Measurements from ENCODE around the gene UPF2. TPM values are rescaled to one million over a fixed set of nuclear protein-coding genes. Genes with fewer than 3 reads are reported as not detected.

The UPF2 gene
- polyA plus RNA-seq, 1 donor (not counting 4 experiments of a cell fraction or from before 2014, with no cell fraction given), result 20.3 TPM

DNA sequence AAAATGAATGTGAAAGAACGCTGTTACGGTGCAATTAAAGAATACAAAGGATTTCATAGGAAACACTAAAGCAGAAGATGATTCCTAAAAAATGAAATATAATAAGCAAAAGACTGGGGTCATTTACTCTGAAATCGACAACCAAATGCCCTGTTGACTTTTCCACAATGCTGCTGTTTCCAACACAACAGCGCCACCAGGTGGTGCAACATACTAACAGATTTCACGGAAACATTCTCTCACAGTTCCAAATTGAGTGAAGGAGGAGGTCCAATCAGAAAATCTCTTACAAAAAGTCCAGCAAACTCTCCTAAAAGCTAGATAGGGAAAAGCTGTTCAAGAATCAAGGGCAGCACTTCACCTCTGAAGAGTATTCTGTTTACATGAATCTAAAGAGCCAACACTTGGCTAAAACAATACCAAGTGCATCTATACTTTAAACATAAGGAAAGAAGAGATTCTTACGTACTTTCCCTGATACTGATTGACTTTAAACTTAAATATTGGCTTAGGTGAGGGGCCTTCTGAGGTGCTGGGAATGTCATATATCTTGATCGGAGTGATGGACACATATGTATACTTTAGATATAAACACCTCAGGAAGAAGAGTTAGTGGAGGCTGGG, 55.9 kb downstream of the UPF2 start:
- H4K20me1 ChIP-seq (ENCODE audit: control insufficient read depth, extremely low read depth, insufficient read depth, low read length), result no peaks in the 10 kb centered on the region
- peak; percentile 93 for FAIRE-seq
- dilution Hi-C loops (cut with MboI; ENCODE audit: extremely low pct_ligation_motif_present, low sequenced_read_pairs), result no loop called here
- no peaks in the 10 kb centered on the region for H3K9me3 ChIP-seq (ENCODE audit: control insufficient read depth, low read depth, low read length)
- peaks cover 2 to 7% of the 10 kb centered on the region in 2 experiments for H3K36me3 ChIP-seq (ENCODE audit: control insufficient read depth in 2 of 2, extremely low read depth in 1 of 2, insufficient read depth in 2 of 2, low read length in 2 of 2)
- no peaks in the 10 kb centered on the region for H3K27me3 ChIP-seq (ENCODE audit: control insufficient read depth, extremely low read depth, insufficient read depth, low read length)
- H3K4me1 ChIP-seq (ENCODE audit: control insufficient read depth, extremely low read depth, insufficient read depth, low read length), result no peaks in the 10 kb centered on the region
- H3K9ac ChIP-seq (ENCODE audit: control insufficient read depth, extremely low read depth, insufficient read depth, low read length), result no peak overlapping the region
- no peaks in the 10 kb centered on the region for H3K9me1 ChIP-seq (ENCODE audit: control insufficient read depth, extremely low read depth, insufficient read depth, low read length)
- no peak for DNase-seq (ENCODE audit: low read depth, low spot score)
- peaks cover 2% of the 10 kb centered on the region for H3K79me2 ChIP-seq (ENCODE audit: control insufficient read depth, insufficient read depth, low read length)
- H2AFZ ChIP-seq (ENCODE audit: control insufficient read depth, low read length), result no peak overlapping the region
- H3K4me2 ChIP-seq (ENCODE audit: control insufficient read depth, extremely low read depth, insufficient read depth, low read depth, low read length), result no peak overlapping the region
- H3K27ac ChIP-seq (ENCODE audit: control insufficient read depth, insufficient read depth, low read length), result no peak overlapping the region
- TF ChIP-seq, protein P1, sequence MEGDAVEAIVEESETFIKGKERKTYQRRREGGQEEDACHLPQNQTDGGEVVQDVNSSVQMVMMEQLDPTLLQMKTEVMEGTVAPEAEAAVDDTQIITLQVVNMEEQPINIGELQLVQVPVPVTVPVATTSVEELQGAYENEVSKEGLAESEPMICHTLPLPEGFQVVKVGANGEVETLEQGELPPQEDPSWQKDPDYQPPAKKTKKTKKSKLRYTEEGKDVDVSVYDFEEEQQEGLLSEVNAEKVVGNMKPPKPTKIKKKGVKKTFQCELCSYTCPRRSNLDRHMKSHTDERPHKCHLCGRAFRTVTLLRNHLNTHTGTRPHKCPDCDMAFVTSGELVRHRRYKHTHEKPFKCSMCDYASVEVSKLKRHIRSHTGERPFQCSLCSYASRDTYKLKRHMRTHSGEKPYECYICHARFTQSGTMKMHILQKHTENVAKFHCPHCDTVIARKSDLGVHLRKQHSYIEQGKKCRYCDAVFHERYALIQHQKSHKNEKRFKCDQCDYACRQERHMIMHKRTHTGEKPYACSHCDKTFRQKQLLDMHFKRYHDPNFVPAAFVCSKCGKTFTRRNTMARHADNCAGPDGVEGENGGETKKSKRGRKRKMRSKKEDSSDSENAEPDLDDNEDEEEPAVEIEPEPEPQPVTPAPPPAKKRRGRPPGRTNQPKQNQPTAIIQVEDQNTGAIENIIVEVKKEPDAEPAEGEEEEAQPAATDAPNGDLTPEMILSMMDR (optimal IDR thresholded peaks at IDR 0.05 in 1 of 3, IDR thresholded peaks at IDR 0.05 in 1 of 3, conservative IDR thresholded peaks at IDR 0.05 in 1 of 3; ENCODE audit: extremely low read depth in 1 of 3, insufficient read depth in 2 of 3, low read length in 3 of 3), result peak; percentile 75 to 86 (median 82)
- no peak for TF ChIP-seq EZH2 (IDR thresholded peaks at IDR 0.05; ENCODE audit: low read length)
- no peak overlapping the region for H3K4me3 ChIP-seq (ENCODE audit: control insufficient read depth in 2 of 3, extremely low read depth in 1 of 3, insufficient read depth in 2 of 3, low read depth in 1 of 3, low read length in 3 of 3)

- H3K4me1 ChIP-seq (ENCODE audit: control insufficient read depth, extremely low read depth, insufficient read depth, low read length), result no peaks in the 10 kb centered on the region
- no peak overlapping the region for H3K4me3 ChIP-seq (ENCODE audit: control insufficient read depth in 2 of 3, extremely low read depth in 1 of 3, insufficient read depth in 2 of 3, low read depth in 1 of 3, low read length in 3 of 3)
- no peak overlapping the region for H3K27ac ChIP-seq (ENCODE audit: control insufficient read depth, insufficient read depth, low read length)
- no peaks in the 10 kb centered on the region for H3K9me1 ChIP-seq (ENCODE audit: control insufficient read depth, extremely low read depth, insufficient read depth, low read length)
- FAIRE-seq (no peak), DNase-seq (ENCODE audit: low read depth, low spot score) (no peak)
- dilution Hi-C loops (cut with MboI; ENCODE audit: extremely low pct_ligation_motif_present, low sequenced_read_pairs), result no loop called here
- H2AFZ ChIP-seq (ENCODE audit: control insufficient read depth, low read length), result no peak overlapping the region
- peaks cover 2% of the 10 kb centered on the region for H3K79me2 ChIP-seq (ENCODE audit: control insufficient read depth, insufficient read depth, low read length)
- H3K9ac ChIP-seq (ENCODE audit: control insufficient read depth, extremely low read depth, insufficient read depth, low read length), result no peak overlapping the region
- no peaks in the 10 kb centered on the region for H3K9me3 ChIP-seq (ENCODE audit: control insufficient read depth, low read depth, low read length)
- H4K20me1 ChIP-seq (ENCODE audit: control insufficient read depth, extremely low read depth, insufficient read depth, low read length), result no peaks in the 10 kb centered on the region
- H3K36me3 ChIP-seq (ENCODE audit: control insufficient read depth in 2 of 2, extremely low read depth in 1 of 2, insufficient read depth in 2 of 2, low read length in 2 of 2), result peaks cover 5 to 7% of the 10 kb centered on the region in 2 experiments
- no peak overlapping the region for H3K4me2 ChIP-seq (ENCODE audit: control insufficient read depth, extremely low read depth, insufficient read depth, low read depth, low read length)
- no peak for TF ChIP-seq EZH2 (IDR thresholded peaks at IDR 0.05; ENCODE audit: low read length)
- TF ChIP-seq, protein P1 (optimal IDR thresholded peaks at IDR 0.05 in 1 of 3, IDR thresholded peaks at IDR 0.05 in 1 of 3, conservative IDR thresholded peaks at IDR 0.05 in 1 of 3; ENCODE audit: extremely low read depth in 1 of 3, insufficient read depth in 2 of 3, low read length in 3 of 3), result no peak
- H3K27me3 ChIP-seq (ENCODE audit: control insufficient read depth, extremely low read depth, insufficient read depth, low read length), result no peaks in the 10 kb centered on the region
Measured at GRCh38 chr10:11982253-11982652, 60.4 kb downstream of the UPF2 start.
